ENCODE results near the gene CD8B2. TPM values are rescaled to one million over a fixed set of nuclear protein-coding genes. Genes with fewer than 3 reads are reported as not detected.
"Not testable (repeated sequence)": the region's sequence is repeated elsewhere in the genome, so short reads cannot be mapped to it uniquely, and the experiment has no call there.

Gene CD8B2
- polyA plus RNA-seq, result under 1 TPM in 1 of 3 donors, not detected in 2; 0.06 TPM

DNA sequence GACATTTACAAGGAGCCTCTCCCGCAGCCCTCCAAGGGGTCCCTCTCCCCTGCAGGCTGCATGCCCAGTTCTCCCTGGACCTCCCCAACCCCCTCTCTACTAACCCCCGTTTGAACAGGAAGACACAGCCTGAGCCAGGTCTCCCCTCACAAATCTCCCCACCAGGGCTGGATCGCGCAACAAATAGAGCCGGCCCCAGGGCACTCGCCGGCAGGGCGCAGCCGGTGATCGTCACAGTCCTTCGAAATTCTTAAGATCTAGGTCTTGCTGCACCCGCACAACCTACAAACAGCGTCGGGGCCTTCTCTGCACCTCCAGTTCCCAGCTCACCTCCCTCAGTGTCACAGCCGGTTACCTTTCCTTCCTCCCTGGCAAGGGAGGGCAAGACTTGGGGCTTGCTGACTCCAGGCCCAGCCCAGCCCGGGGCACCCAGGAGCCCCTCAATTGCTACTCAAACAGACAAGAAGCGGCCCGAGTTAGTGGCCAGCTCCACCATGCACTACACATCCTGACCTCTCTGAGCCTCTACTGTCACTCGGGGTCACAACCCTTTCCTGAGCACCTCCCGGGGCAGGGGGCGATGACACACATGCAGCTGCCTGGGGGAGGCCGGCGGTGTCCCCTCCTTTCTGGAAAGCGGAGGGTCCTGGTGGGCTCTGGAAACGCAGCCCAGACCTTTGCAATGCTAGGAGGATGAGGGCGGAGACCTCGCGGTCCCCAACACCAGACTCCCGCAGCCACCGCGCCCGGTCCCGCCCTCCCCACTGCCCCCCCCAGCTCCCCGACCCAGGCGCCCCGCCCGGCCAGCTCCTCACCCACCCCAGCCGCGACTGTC, at the start of gene CD8B2:
Gene CD8B2 (plus strand): TSS at position 814 of the 835 bp plus-strand sequence. CDS start 63 bp downstream, outside the sequence.
- not testable (repeated sequence) for H3K27ac ChIP-seq (ENCODE audit: low read depth, low read length)
- 24 to 47% (median 29%) methylated on average over 14 to 26 of the region's 39 CpGs for WGBS, 3 donors

DNA sequence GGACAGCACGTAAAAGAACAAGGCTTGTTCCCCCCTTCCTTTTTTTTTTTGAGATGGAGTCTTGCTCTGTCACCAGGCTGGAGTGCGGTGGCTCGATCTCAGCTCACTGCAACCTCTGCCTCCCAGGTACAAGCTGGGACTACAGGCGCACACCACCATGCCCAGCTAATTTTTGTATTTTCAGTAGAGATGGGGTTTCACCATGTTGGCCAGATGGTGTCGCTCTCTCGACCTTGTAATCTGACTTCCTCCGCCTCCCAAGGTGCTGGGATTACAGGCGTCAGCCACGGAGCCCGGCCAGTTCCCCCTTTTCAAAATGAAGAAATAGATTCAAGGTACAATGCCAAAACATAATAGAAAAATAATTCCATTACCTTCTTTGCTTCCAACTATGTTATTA, 25.3 kb upstream of the CD8B2 start:
- H3K27ac ChIP-seq (ENCODE audit: low read depth, low read length), result not testable (repeated sequence)
- 43 to 60% (median 49%) methylated on average over 10 of the region's 10 CpGs for WGBS, 3 donors

DNA sequence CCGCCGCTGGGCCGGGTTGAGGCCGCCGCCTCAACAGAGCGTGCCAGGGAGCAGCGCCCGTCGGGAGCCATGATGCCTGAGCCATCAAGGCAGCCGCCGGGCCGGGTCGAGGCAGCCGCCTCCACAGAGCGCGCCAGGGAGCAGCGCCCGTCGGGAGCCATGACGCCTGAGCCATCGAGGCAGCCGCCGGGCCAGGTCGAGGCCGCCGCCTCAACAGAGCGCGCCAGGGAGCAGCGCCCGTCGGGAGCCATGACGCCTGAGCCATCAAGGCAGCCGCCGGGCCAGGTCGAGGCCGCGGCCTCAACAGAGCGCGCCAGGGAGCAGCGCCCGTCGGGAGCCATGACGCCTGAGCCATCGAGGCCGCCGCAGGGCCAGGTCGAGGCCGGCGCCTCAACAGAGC, 19.6 kb upstream of the CD8B2 start:
- H3K27ac ChIP-seq (ENCODE audit: low read depth, low read length), result not testable (repeated sequence)
- WGBS, 3 donors, result 94 to 97% (median 94%) methylated on average over 25 to 46 of the region's 49 CpGs

DNA sequence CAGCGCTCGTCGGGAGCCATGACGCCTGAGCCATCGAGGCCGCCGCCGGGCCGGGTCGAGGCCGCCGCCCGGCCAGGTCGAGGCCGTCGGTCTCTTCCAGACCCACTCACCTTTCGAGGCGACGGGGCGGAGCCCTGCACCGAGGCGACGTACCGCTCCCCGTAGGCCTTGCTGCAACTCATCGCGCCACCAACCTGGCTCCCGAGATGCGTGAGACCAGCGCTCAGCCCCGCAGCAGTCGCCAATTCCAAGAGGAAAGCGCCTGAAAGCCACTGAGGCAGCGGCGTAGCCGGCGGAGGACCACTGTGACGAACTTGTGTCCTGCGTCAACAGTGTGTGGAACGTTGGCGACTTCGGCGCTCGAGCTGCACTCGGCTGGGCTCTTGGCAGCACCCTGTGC, 19.1 kb upstream of the CD8B2 start, which contains the start of gene RGPD3:
Gene RGPD3 (minus strand): TSS at position 307 of the 400 bp plus-strand sequence. CDS start 125 bp downstream, at position 182.
- WGBS, 3 donors, result 97 to 98% (median 97%) methylated on average over 44 to 45 of the region's 45 CpGs
- H3K27ac ChIP-seq (ENCODE audit: low read depth, low read length), result not testable (repeated sequence)

DNA sequence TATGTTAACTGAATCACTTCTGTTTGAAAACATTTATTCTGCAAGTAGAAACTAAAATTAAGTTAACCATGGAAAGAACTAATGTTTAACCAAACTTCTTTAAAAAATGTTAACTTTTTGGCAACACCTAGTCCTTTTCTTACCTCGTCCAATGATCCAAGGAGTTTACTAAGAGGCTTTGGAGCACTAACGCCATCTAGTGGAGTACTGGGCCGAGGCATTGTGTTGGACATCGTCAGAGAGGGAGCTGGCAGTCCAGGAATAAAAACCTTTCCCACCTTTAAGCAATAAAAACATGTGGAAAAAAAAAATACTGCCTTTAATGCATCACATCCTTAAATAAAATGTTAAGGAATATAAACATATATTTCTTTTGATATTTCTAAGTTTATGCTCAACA, 16.5 kb upstream of the CD8B2 start:
- H3K27ac ChIP-seq (ENCODE audit: low read depth, low read length), result not testable (repeated sequence)
- 0 to 6% (median 2%) methylated on average over 4 of the region's 4 CpGs for WGBS, 3 donors

DNA sequence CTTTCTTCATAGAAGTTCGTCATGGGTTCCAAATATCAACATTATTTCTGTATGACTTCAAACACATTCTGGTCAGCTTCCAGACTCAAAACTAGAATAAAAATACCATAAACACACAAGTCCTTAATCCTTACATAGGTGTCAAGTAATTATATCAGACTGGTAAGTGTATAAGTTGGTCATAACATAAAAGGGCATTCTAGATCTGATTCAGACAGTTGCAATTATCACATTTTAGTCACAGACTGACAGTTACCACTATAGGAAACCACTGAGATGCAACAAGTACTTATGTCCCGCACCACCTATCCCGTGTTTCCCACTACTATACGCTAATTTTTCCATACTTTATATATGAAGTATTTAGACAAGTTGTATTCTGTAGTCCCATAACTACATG, 9.5 kb upstream of the CD8B2 start:
- WGBS, 3 donors, result 79 to 88% (median 83%) methylated on average over 1 of the region's 4 CpGs

DNA sequence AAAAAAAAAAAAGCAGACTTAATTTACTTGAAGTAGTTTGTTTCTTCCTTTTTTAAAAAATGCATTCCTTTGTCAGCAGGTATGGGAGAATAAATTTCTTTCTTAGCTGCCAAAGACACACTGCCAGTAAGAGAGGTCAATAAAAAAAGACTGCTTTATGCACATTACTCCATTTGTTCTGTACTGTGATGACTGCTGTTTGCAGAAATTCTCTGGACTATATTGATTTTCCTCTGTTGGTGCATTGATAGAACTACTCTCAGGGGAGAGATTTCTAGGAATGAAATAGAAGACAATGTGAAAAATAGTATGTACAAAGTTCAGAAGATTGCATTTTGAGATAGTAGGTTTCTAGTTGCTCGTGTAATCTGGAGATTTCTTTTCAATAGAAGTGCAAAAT, 7.6 kb upstream of the CD8B2 start:
- no CpG with 5 or more reads among the region's 1 CpG for whole genome bisulfite sequencing, 3 donors
- not testable (repeated sequence) for H3K27ac ChIP-seq (ENCODE audit: low read depth, low read length)

More for the DNA sequence above, 9.5 kb upstream of the CD8B2 start:
- H3K27ac ChIP-seq (ENCODE audit: low read depth, low read length), result not testable (repeated sequence)

DNA sequence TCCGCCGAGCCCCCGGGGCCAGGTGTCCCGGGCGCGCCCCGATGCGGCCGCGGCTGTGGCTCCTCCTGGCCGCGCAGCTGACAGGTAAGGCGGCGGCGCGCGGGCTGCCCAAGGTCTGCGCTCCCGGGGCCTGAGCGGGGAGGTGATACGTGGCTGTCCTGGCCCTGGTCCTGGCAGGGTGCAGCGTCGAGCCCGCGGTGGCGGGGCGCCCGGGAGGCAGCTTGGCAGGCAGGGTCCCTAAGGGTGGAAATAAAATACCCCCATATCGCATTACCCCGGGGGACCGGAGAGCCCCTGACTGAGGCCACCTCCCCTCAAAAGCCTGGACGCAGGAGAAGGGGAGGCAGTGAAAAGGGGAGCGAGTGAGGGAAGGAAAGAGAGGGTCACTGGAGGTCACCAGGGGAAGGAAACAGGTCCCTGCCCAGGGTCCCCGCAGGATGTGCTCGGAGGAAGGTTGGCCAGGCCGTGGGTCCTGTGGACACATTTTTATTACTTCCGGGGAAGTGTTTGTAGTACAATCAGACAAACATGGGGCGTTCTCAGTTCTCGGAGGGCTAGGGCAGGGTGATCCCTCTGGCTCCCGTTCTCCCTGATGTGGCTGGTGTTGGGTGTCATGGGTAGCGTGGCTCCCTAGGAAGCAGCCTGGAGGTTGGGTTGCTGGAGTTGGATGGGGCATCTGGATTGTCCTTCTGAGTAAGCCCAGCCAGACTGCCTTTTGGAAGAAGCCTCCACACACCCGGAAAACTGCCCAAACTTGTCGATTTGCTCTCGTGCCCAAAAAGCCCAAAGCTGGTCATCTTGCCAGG, 425 bp downstream of the CD8B2 start:
- 18 to 21% (median 20%) methylated on average over 41 to 44 of the region's 44 CpGs for WGBS, 3 donors
- H3K27ac ChIP-seq (ENCODE audit: low read depth, low read length), result not testable (repeated sequence)

DNA sequence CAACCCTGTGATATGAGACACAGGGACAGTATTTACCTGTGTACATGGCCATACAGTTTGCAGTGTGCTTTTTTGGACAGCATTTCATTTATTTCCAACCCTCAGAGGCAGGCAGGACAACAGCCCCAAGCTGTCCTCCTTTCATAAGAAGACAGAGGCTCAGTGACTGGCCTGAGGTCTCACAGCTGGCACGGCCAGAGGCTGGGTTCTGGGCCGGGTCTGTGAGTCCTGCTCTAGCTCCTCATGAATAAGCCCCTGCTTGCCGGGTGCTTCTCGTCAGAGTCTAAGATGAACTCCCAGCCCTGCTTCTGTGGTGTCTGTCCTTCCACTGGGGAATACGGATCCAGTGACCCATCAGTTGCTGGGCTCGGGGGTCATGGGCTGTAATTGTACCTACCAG, 2.5 kb downstream of the CD8B2 start:
- WGBS, 3 donors, result 58 to 86% (median 70%) methylated on average over 6 of the region's 6 CpGs
- H3K27ac ChIP-seq (ENCODE audit: low read depth, low read length), result not testable (repeated sequence)

DNA sequence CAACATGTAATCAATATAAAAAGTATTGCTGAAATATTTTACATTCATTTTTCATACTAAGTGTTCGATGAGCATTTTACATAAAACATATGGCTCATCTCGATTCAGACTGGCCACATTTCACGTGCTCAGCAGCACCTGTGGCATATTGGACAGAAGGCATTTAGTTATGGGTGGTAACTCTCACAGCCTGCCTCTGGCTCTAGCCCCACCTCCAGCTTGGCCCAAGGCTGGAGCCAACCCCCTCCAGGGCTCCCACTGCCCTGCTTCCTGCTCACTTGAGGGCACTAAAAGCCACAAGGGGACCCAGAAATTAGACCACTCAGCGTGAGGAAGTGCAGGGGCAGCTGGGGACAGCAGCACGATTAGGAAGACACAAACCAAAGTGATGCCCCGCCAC, 5.2 kb downstream of the CD8B2 start:
- WGBS, 3 donors, result 64 to 70% (median 70%) methylated on average over 6 of the region's 6 CpGs
- not testable (repeated sequence) for H3K27ac ChIP-seq (ENCODE audit: low read depth, low read length)

DNA sequence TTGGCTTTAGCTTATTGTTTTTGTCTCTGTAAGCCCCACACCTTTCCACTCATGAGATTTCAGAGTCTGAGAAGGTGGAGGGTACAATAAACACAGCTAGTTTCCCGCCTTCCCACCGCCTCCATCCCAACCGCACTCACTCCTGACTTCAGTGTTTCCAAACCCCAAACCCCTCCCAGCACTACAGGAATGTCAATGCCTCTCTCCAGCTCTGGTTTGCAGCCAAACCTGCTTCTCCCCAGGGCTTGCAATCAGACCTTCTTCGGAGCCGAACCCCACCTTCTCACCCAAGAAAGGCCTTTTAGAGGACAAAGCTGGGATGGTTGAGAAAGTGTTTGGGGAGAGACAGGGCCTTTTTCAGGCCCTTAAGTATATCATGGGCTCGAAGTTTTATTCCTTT, 5.7 kb downstream of the CD8B2 start:
- WGBS, 3 donors, result 48 to 56% (median 48%) methylated on average over 6 of the region's 6 CpGs
- not testable (repeated sequence) for H3K27ac ChIP-seq (ENCODE audit: low read depth, low read length)

DNA sequence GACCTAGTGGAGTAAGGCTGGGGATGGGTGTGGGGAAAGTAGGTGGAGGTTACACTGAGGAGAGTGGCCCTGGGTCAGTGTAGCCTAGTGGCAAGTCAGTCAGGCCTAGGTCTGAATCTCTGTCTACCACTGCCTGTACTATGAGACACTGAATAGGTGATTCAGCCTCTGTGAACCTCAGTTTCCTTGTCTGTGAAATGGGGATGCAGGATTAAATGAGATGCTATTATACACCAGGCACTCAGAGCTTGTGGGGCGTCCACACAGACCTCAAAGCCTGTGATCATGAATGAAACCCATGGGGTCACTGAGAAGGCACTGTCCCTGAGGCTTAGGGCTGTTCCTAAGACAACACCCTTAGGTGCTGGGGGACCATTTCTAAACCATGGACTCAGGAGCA, 11.4 kb downstream of the CD8B2 start:
- 87 to 94% (median 88%) methylated on average over 1 of the region's 1 CpG for WGBS, 3 donors
- not testable (repeated sequence) for H3K27ac ChIP-seq (ENCODE audit: low read depth, low read length)

DNA sequence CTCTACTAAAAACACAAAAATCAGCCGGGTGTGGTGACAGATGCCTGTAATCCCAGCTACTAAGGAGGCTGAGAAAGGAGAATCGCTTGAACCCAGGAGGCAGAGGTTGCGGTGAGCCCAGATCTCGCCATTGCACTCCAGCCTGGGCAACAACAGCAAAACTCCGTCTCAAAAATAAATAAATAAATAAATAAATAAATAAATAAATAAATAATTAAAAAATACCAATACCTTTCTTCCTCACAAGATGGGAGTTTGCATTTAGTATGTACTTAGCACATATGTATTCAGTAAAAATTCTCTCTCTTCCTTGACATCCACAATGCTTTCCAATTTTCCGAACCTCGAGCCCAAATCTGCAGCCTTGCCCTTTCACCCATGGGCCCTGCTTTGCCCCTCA, 13.2 kb downstream of the CD8B2 start:
- H3K27ac ChIP-seq (ENCODE audit: low read depth, low read length), result not testable (repeated sequence)
- 86 to 95% (median 92%) methylated on average over 5 to 6 of the region's 7 CpGs for WGBS, 3 donors

DNA sequence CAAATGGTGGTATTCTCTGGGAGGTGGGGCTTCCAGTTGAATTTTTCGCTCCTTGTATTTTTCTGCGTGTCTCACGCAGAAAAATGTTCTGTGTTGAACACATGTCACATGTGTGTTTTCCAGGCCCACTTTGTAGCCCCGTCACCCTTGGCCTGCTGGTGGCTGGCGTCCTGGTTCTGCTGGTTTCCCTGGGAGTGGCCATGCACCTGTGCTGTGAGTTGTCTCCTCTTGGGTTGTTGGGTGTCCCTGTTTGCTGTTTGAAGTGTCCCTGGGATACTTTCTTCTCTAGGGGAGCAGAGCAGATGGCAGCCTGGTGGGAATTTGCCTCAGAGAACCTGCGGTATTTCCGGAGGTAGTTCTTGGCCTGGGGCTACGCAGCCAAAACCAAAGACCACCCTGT, 15.2 kb downstream of the CD8B2 start:
- WGBS, 3 donors, result 91 to 93% (median 91%) methylated on average over 6 to 8 of the region's 8 CpGs
- H3K27ac ChIP-seq (ENCODE audit: low read depth, low read length), result not testable (repeated sequence)

DNA sequence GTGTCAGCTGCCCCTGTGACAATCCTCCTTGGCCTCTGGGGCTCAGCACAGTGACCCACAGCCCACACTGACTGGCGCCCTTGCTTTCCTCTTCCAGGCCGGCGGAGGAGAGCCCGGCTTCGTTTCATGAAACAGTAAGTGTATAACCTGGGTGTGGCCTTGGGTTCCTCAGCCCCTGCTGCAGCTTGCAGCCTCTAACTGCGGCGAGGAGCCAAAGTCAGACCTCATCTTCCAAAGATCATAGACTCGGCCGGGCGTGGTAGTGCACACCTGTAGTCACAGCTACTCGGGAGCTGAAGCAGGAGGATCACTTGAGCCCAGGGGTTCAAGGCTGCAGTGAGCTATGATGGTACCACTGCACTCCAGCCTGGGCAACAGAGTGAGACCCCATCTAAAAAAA, 17.0 kb downstream of the CD8B2 start:
- H3K27ac ChIP-seq (ENCODE audit: low read depth, low read length), result not testable (repeated sequence)
- WGBS, 3 donors, result 74 to 92% (median 91%) methylated on average over 6 to 9 of the region's 11 CpGs

DNA sequence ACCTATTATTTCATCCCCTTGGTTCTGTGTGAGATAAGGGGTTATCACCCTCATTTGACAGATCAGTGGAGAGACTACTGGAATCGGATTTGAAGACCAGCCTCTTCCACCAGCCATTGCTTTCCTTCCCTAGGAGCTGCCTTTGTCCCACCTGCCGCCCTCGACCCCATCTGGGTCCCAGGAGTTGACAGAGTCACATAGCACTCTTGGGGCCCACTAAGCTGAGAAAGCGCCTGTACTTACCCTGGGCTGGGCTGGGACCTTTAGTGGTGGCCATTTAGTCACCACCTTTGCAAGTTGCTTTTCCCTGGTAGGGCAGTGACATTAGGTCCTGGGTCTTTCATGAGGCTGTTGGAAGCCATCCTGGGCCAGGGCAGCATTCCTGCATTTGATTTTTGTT, 17.6 kb downstream of the CD8B2 start:
- 82 to 91% (median 85%) methylated on average over 4 of the region's 4 CpGs for WGBS, 3 donors
- not testable (repeated sequence) for H3K27ac ChIP-seq (ENCODE audit: low read depth, low read length)

DNA sequence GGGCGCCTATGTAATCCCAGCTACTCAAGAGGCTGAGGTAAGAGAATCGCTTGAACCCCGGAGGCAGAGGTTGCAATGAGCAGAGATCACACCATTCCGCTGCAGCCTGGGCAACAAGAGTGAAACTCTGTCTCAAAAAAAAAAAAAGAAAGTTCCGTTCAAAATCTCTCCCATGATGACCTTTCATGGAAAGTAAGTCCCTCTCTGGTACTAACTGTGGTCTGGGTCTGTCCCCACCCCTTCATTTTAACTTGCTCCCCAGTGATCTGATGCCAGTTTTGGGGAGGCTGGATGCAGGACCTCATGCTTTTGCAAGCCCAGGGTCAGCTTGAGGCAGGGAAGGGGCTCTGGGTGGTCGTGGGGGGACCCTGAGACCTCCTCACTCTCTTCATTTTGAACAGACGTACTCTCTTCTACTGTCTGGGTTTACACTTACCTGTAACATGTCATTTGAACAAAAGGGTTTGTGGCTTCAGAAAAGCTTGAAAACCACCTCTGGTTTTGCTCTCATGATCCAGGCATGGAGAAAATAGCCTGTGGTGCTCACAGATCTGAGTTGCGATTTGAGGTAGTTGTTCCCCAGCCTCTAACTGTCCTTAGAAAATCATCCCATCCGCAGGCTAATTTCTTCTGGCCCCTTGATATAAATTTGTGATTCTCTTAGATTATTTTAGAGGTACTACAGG, 19.0 kb downstream of the CD8B2 start:
- not testable (repeated sequence) for H3K27ac ChIP-seq (ENCODE audit: low read depth, low read length)
- 79 to 90% (median 85%) methylated on average over 9 of the region's 9 CpGs for WGBS, 3 donors

DNA sequence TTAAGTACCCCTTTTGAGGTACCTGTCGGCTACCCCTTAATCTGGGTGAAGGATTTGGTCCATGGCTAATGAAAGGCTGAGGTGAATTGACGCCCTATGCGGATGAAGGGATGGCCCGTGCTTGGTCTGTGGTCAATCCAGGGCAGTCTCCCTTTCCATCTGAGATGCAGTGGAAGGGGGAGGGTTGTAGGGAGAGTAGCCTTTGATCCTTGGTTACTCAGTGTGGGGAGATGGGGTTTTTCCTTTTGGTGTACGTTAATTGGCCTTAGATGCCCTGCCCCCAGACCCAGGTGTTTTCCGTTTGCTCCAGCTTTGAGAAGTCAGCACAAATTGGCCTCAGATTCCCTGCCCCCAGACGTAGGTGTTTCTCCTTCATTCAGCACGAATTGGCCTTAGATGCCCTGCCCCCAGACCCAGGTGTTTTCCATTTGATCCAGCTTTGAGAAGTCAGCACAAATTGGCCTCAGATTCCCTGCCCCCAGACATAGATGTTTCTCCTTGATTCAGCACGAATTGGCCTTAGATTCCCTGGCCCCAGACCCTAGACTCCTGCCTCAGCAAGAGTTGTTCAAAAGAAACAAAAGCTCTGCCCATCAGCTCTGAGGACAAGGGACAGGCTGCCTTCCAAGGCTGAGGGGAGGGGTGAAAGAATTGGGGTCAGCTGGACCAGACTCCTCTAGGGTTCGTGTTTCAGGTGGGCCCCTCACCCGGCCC, 21.7 kb downstream of the CD8B2 start:
- H3K27ac ChIP-seq (ENCODE audit: low read depth, low read length), result not testable (repeated sequence)
- 80 to 89% (median 82%) methylated on average over 6 to 9 of the region's 11 CpGs for WGBS, 3 donors
